ENCODE results near the gene ABLIM2. TPM values are rescaled to one million over a fixed set of nuclear protein-coding genes. Genes with fewer than 3 reads are reported as not detected.
"Not testable (repeated sequence)": the region's sequence is repeated elsewhere in the genome, so short reads cannot be mapped to it uniquely, and the experiment has no call there.

ABLIM2 gene
- polyA plus RNA-seq, 1 donor = 16.0 TPM

DNA sequence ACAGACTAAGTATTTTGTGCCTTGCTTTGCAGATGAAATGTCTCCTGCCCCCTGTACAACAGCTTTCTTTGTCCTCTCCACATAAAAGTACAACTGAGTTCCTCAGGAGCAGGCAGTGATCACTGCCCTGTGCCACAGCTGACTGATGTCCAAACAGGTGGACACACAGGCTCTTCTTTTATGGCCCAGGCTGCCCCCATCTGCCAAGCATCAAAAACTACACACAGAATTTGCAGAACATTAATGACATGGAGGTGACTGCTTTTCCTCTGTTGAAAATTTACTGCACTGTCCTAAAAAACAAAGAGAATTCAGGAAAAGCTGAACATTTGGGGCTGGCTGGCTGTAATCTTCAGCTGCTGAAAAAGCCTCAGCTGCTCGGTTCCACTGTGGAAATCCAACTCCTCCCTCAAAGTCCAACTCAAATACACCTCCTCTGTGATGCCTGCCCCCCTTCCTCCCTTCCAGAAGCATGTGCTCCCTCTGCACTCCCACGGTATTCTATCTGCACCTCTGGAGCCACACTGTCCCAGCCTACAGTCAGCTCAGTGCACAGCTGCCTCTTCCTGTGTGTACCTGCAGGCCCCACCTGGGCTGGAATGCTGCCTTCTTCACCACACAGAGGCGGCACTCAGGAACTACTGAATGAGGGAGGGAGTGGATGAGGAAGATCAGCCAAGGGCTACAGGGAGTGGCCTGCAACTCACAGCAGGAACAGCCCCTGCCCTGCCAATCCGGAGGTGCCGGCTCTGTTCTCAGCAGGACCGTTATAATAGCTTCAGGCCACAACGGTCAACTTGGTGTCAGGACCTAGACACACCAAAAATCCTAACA, 229.3 kb downstream of the ABLIM2 start:
- no peak for DNase-seq

DNA sequence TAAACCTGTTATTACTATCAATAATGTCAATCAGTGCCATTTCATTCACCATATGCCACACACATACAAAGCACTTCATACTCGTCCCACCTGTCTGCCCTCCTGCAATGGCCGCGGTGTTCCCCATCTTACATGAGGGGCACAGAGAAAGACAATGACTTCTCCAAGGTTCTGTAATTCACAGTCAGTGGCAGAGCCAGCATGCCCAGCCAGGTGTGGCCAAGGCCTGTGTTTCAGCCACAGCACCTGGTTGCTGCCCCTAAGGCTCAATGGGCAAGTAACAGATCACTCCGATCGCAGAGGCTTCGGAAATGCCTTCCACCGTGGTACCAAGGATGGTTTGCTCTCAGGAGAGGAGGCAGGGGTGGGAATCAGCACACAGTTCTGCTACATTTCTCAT, 229.9 kb downstream of the ABLIM2 start:
- no peak for DNase-seq

DNA sequence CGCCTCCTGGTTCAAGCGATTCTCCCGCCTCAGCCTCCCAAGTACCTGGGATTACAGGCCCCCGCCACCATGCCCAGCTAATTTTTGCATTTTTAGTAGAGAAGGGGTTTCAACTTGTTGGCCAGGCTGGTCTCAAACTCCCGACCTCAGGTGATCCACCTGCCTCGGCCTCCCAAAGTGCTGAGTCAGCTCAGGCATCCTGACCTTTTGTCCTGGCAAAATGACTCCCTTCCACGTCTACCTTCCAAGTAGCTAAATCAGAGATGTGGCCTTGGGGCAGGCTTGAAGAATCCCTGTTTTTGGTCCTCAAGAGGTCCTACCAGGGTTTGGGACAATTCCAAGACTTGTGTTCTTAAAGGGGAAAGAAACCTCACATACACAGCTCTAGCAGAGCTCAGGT, 231.8 kb downstream of the ABLIM2 start:
- DNase-seq = no peak

DNA sequence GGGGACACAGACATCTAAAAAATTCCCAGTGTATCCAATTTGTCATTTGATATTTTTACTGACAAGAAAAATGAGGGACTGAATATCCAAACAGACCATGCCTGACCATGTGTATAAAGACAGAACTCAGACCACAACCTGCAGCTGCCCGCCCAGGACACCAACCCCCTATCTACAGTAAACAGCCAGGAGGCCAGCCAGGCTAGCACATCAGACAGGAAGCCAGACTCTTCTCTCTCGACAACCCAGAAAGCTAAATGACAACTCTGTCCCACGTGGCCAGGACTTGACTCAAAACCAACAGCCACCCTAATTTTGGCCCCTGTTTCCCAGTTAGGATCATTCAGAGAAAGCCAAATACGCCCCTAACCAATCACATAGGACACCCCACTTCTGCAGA, 234.0 kb downstream of the ABLIM2 start:
- no peak for DNase-seq

DNA sequence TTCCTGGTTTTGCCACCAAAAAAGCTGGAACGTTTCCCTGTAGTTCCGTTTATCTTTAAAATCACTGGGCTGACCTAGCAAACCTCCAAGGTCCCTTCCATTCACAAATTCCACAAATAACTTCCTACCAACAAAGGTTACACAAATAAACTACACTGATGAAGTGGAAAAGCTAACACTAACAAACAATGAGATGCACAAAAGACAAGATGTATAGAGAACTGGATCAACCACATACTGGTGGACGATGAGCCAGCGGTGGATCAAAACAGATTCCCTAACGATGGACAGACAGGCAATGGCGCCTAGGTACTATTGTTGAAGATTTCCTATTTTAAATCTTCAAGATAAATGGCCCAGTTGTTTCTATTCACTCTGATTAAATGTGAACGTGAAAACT, 234.4 kb downstream of the ABLIM2 start:
- no peak for DNase-seq

DNA sequence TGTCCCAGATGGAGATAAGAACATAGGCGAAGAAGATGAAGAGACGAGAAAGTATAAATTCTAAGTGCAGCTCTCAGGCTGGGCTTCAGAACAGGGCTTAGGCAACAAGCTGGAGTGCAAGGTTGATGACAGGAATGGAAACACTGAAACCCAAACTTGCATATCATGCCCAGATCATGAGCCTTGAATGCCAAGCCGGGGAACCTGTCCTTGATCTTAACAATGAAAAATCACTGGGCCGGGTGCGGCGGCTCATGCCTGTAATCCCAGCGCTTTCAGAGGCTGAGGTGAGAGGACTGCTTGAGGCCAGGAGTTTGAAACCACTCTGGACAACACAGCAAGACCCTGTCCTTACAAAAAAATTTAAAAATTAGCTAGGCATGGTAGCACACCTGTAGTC, 236.1 kb downstream of the ABLIM2 start:
- no peak for DNase-seq

DNA sequence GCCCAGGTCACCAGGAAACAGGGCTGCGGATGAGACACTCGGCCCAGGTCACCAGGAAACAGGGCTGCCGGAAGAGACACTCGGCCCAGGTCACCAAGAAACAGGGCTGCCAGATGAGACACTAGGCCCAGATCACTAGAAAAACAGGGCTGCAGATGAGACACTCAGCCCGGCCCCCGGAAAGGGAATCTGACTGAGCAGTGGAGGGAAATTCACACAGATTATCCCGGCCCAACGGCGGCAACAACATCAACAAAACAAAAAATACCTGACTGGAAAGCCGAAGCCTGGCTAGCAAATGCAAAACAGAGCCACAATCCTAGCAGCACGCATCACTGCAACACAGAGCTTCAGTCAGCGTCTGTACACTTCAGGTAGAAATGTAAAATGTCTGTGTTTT, 239.6 kb downstream of the ABLIM2 start:
- no peak for DNase-seq

DNA sequence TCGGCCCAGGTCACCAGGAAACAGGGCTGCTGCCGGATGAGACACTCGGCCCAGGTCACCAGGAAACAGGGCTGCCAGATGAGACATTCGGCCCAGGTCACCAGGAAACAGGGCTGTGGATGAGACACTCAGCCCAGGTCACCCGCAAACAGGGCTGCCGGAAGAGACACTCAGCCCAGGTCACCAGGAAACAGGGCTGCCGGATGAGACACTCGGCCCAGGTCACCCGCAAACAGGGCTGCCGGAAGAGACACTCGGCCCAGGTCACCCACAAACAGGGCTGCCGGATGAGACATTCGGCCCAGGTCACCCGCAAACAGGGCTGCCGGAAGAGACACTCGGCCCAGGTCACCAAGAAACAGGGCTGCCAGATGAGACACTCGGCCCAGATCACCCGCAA, 240.4 kb downstream of the ABLIM2 start:
- DNase-seq = not testable (repeated sequence)

DNA sequence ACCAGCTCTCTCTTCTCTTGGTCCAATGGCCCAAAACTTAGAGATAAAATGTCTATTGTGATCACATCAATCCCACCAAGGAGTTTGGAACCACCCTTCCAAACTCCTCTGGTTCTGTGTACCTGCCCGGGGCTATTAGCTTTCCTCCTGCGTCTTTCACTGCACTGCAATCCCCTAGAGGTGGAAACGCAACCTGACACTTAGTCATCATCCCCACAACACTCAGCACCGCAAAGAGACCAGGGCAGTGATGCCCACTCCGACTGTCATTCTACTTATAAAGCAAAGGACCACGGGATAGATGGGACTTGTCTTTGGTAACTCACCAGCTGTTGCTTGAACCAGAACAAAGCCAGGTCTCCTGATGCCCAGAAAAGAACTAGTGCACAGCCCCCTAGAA, 240.9 kb downstream of the ABLIM2 start:
- no peak for DNase-seq

DNA sequence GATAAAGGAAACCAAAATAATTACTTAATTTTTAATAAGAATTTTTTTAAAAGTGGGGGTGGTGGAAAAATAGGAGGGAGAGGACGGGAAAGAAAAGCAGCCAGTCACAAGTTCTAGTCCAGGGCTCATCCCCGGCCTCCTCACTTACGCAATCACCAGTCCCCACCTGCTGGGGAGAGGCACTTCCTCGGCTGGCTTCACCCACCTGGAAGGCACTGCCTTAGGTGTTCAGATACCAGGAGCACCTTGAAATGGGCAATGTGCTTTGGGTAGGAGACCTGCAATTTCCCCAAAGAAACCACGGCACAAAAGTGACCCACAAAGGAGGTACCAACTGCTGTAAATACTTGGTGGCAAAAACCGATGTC, 242.8 kb downstream of the ABLIM2 start:
- DNase-seq = no peak

Other genes with a start within 250 kb of the ABLIM2 start
- gene AFAP1, start 219.0 kb downstream of the ABLIM2 start, polyA plus RNA-seq (ENCODE audit: insufficient read length) = 38.3 TPM
- 12.1 TPM for gene SH3TC1, start 40.5 kb upstream of the ABLIM2 start, polyA plus RNA-seq (ENCODE audit: insufficient read length)
- 46.2 TPM for gene HTRA3, start 110.9 kb upstream of the ABLIM2 start, polyA plus RNA-seq (ENCODE audit: insufficient read length)

Measured in hindlimb muscle (tissue), 1 donor.